HepG2 (cell line): ENCODE measurements around the gene ADPGK. TPM values are rescaled to one million over a fixed set of nuclear protein-coding genes. Genes with fewer than 3 reads are reported as not detected.

Experiments
- KAT7 ChIP-seq: IDR thresholded peaks from 2 replicates; pipeline ENCODE4 v1.6.1; 2018; ENCODE audit warnings: borderline replicate concordance, missing compliant biosample characterization
- NR3C1 ChIP-seq: sonication (generic); formaldehyde crosslinking; IDR thresholded peaks from 2 replicates; pipeline ENCODE4 v1.4.0; 2020; ENCODE audit warnings: missing genetic modification reagents
- NRL ChIP-seq: sonication (generic); formaldehyde crosslinking; IDR thresholded peaks from 2 replicates; pipeline ENCODE4 v1.5.0; 2020; ENCODE audit warnings: missing genetic modification reagents, mild to moderate bottlenecking, moderate library complexity, borderline replicate concordance
- polyA plus RNA-seq, 8 experiments: library from polyadenylated mRNA; depleted of rRNA in 3 of 8; stranded (reverse) in 7 of 8; unstranded in 1 of 8; fragments of >200 nt; fragmentation: Illumina TruSeq in 4 of 8; extraction: Trizol in 4 of 8; gene quantifications; 2 replicates each; pipeline versions ENCODE4 v1.2.1 to v1.2.3, GENCODE V29; 2011 to 2016; ENCODE audit warnings: low read depth in 4 of 8, missing spikeins in 1 of 8, mixed read lengths in 1 of 8; ENCODE audit not compliant: insufficient read depth in 1 of 8
- total RNA-seq, 5 experiments: library from RNA; depleted of rRNA; stranded (reverse); fragments of >200 nt; fragmentation: Illumina TruSeq; extraction: Trizol; gene quantifications; 2 replicates each; pipeline ENCODE4 v1.2.3, GENCODE V29; 2016; ENCODE audit warnings: low read depth in 1 of 5
- TF ChIP-seq, protein P1 (sequence below): sonication (generic); formaldehyde crosslinking; IDR thresholded peaks from 2 replicates; pipeline ENCODE4 v1.5.0; 2020; ENCODE audit warnings: missing genetic modification reagents
- TF ChIP-seq, protein P2 (sequence below): sonication (generic); formaldehyde crosslinking; IDR thresholded peaks from 2 replicates; pipeline ENCODE4 v1.5.0; 2020; ENCODE audit warnings: mild to moderate bottlenecking, missing genetic modification reagents, borderline replicate concordance
- TF ChIP-seq, protein P3 (sequence below): sonication (generic); formaldehyde crosslinking; IDR thresholded peaks from 2 replicates; pipeline ENCODE4 v1.5.1; 2020; ENCODE audit warnings: mild to moderate bottlenecking, missing genetic modification reagents, moderate library complexity

Gene ADPGK
- total and polyA plus RNA-seq, 2 of the 13 experiments (the other 11 are each of a cell fraction or from before 2014, with no cell fraction given), result 61.6 to 67.5 TPM

DNA sequence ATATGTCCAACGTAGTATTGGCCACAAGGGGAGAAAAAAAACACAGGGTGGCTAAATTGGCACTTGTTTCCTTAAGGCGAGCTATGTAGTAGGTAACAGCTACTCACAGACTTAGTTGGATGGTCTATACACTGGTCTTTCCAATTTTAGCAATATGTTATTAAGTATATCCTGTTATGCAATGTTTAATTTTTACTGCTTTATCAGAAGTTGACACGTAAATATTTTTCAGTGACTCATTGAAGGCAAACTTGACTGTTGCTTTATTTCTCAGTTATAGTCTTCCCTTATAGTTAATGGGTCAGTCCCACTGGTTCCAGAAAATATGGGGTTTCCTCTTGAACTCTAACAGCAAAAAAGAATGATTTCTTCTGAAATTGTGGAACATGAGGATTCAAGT lies 46.5 kb downstream of the ADPGK start (continued):
- TF ChIP-seq, protein P1, sequence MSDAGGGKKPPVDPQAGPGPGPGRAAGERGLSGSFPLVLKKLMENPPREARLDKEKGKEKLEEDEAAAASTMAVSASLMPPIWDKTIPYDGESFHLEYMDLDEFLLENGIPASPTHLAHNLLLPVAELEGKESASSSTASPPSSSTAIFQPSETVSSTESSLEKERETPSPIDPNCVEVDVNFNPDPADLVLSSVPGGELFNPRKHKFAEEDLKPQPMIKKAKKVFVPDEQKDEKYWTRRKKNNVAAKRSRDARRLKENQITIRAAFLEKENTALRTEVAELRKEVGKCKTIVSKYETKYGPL (CRISPR knock-in tag), result no peak
- TF ChIP-seq, protein P2, sequence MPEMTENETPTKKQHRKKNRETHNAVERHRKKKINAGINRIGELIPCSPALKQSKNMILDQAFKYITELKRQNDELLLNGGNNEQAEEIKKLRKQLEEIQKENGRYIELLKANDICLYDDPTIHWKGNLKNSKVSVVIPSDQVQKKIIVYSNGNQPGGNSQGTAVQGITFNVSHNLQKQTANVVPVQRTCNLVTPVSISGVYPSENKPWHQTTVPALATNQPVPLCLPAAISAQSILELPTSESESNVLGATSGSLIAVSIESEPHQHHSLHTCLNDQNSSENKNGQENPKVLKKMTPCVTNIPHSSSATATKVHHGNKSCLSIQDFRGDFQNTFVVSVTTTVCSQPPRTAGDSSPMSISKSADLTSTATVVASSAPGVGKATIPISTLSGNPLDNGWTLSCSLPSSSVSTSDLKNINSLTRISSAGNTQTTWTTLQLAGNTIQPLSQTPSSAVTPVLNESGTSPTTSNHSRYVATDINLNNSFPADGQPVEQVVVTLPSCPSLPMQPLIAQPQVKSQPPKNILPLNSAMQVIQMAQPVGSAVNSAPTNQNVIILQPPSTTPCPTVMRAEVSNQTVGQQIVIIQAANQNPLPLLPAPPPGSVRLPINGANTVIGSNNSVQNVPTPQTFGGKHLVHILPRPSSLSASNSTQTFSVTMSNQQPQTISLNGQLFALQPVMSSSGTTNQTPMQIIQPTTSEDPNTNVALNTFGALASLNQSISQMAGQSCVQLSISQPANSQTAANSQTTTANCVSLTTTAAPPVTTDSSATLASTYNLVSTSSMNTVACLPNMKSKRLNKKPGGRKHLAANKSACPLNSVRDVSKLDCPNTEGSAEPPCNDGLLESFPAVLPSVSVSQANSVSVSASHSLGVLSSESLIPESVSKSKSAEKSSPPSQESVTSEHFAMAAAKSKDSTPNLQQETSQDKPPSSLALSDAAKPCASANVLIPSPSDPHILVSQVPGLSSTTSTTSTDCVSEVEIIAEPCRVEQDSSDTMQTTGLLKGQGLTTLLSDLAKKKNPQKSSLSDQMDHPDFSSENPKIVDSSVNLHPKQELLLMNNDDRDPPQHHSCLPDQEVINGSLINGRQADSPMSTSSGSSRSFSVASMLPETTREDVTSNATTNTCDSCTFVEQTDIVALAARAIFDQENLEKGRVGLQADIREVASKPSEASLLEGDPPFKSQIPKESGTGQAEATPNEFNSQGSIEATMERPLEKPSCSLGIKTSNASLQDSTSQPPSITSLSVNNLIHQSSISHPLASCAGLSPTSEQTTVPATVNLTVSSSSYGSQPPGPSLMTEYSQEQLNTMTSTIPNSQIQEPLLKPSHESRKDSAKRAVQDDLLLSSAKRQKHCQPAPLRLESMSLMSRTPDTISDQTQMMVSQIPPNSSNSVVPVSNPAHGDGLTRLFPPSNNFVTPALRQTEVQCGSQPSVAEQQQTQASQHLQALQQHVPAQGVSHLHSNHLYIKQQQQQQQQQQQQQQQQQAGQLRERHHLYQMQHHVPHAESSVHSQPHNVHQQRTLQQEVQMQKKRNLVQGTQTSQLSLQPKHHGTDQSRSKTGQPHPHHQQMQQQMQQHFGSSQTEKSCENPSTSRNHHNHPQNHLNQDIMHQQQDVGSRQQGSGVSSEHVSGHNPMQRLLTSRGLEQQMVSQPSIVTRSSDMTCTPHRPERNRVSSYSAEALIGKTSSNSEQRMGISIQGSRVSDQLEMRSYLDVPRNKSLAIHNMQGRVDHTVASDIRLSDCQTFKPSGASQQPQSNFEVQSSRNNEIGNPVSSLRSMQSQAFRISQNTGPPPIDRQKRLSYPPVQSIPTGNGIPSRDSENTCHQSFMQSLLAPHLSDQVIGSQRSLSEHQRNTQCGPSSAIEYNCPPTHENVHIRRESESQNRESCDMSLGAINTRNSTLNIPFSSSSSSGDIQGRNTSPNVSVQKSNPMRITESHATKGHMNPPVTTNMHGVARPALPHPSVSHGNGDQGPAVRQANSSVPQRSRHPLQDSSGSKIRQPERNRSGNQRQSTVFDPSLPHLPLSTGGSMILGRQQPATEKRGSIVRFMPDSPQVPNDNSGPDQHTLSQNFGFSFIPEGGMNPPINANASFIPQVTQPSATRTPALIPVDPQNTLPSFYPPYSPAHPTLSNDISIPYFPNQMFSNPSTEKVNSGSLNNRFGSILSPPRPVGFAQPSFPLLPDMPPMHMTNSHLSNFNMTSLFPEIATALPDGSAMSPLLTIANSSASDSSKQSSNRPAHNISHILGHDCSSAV, result no peak
- TF ChIP-seq, protein P3, sequence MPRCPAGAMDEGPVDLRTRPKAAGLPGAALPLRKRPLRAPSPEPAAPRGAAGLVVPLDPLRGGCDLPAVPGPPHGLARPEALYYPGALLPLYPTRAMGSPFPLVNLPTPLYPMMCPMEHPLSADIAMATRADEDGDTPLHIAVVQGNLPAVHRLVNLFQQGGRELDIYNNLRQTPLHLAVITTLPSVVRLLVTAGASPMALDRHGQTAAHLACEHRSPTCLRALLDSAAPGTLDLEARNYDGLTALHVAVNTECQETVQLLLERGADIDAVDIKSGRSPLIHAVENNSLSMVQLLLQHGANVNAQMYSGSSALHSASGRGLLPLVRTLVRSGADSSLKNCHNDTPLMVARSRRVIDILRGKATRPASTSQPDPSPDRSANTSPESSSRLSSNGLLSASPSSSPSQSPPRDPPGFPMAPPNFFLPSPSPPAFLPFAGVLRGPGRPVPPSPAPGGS (CRISPR knock-in tag), result no peak
- no peak for TF ChIP-seq NR3C1 (CRISPR knock-in tag)
- no peak for TF ChIP-seq NRL (CRISPR knock-in tag)
- no peak for TF ChIP-seq KAT7 (CRISPR knock-in tag)
- TF ChIP-seq, all 625 proteins: peak for 0
